H9 (cell line): ENCODE results near the gene AFAP1L2. TPM values are rescaled to one million over a fixed set of nuclear protein-coding genes. Genes with fewer than 3 reads are reported as not detected.

ENCODE experiments used
- DNase-seq: peaks from one replicate; pipeline ENCODE4 v3.0.0-alpha.2; 2017
- H2AFZ ChIP-seq: one replicate; pipeline ENCODE4 v1.6.1; 2013; ENCODE audit warnings: mild to moderate bottlenecking, low read length, control low read depth, moderate library complexity
- H2AK5ac ChIP-seq: 2 replicates; pipeline ENCODE4 v1.6.1; 2013; ENCODE audit warnings: low read length, control low read depth, mixed read lengths; ENCODE audit not compliant: insufficient read length
- H2BK120ac ChIP-seq: one replicate; pipeline ENCODE4 v1.6.1; 2013; ENCODE audit warnings: low read depth, mild to moderate bottlenecking, low read length, control low read depth, inconsistent platforms; ENCODE audit not compliant: poor library complexity, severe bottlenecking
- H2BK12ac ChIP-seq: 2 replicates; pipeline ENCODE4 v1.6.1; 2013; ENCODE audit warnings: low read length, control low read depth, mixed read lengths, low read depth; ENCODE audit not compliant: insufficient read length
- H2BK15ac ChIP-seq: 2 replicates; pipeline ENCODE4 v1.6.1; 2013; ENCODE audit warnings: low read depth, low read length, control low read depth
- H2BK20ac ChIP-seq: one replicate; pipeline ENCODE4 v1.6.1; 2013; ENCODE audit warnings: low read depth, mild to moderate bottlenecking, low read length, control low read depth, inconsistent platforms; ENCODE audit not compliant: poor library complexity, severe bottlenecking
- H2BK5ac ChIP-seq: 2 replicates; pipeline ENCODE4 v1.6.1; 2013; ENCODE audit warnings: low read length, control low read depth, mixed read lengths; ENCODE audit not compliant: insufficient read length
- H3K14ac ChIP-seq: 2 replicates; pipeline ENCODE4 v1.6.1; 2013; ENCODE audit warnings: low read length, control low read depth; ENCODE audit not compliant: insufficient read depth
- H3K18ac ChIP-seq: 2 replicates; pipeline ENCODE4 v1.6.1; 2013; ENCODE audit warnings: low read depth, mild to moderate bottlenecking, mixed read lengths, low read length, control low read depth; ENCODE audit not compliant: insufficient read length
- H3K23ac ChIP-seq: 2 replicates; pipeline ENCODE4 v1.6.1; 2013; ENCODE audit warnings: low read length, control low read depth, mixed read lengths, low read depth; ENCODE audit not compliant: insufficient read length
- H3K23me2 ChIP-seq: 2 replicates; pipeline ENCODE4 v1.6.1; 2013; ENCODE audit warnings: low read depth, mild to moderate bottlenecking, mixed read lengths, low read length, control low read depth; ENCODE audit not compliant: insufficient read length, poor library complexity, severe bottlenecking
- H3K27ac ChIP-seq: 2 replicates; pipeline ENCODE4 v1.5.1; 2013; ENCODE audit warnings: low read length, control low read depth, mixed read lengths, low read depth; ENCODE audit not compliant: insufficient read length
- H3K27me3 ChIP-seq: 2 replicates; pipeline ENCODE4 v1.6.1; 2013; ENCODE audit warnings: low read length, control low read depth, inconsistent platforms; ENCODE audit not compliant: insufficient read depth
- H3K4ac ChIP-seq: 2 replicates; pipeline ENCODE4 v1.6.1; 2013; ENCODE audit warnings: low read depth, mild to moderate bottlenecking, control low read depth, inconsistent platforms, low read length, moderate library complexity
- H3K4me1 ChIP-seq: 2 replicates; pipeline ENCODE4 v1.6.1; 2013; ENCODE audit warnings: low read length, control low read depth, inconsistent platforms; ENCODE audit not compliant: insufficient read depth
- H3K4me2 ChIP-seq: 2 replicates; pipeline ENCODE4 v1.6.1; 2013; ENCODE audit warnings: low read length, control low read depth, mixed read lengths; ENCODE audit not compliant: insufficient read length, insufficient read depth
- H3K56ac ChIP-seq: 2 replicates; pipeline ENCODE4 v1.6.1; 2013; ENCODE audit warnings: low read depth, mild to moderate bottlenecking, mixed read lengths, low read length, control low read depth; ENCODE audit not compliant: insufficient read length
- H3K79me1 ChIP-seq: 2 replicates; pipeline ENCODE4 v1.6.1; 2013; ENCODE audit warnings: low read depth, mild to moderate bottlenecking, moderate library complexity, low read length, control low read depth, inconsistent platforms; ENCODE audit not compliant: insufficient read depth, poor library complexity, severe bottlenecking
- H3K79me2 ChIP-seq: 2 replicates; pipeline ENCODE4 v1.6.1; 2013; ENCODE audit warnings: low read length, control low read depth, inconsistent platforms; ENCODE audit not compliant: insufficient read depth
- H3K9ac ChIP-seq: 2 replicates; pipeline ENCODE4 v1.6.1; 2013; ENCODE audit warnings: low read length, control low read depth, mixed read lengths; ENCODE audit not compliant: insufficient read length; ENCODE audit errors: extremely low read depth
- H3K9me3 ChIP-seq: one replicate; pipeline ENCODE4 v1.6.1; 2013; ENCODE audit warnings: low read depth, low read length, inconsistent platforms; ENCODE audit not compliant: control insufficient read depth
- H3T11ph ChIP-seq: one replicate; pipeline ENCODE4 v1.6.1; 2013; ENCODE audit warnings: mild to moderate bottlenecking, low read length, control low read depth, inconsistent platforms
- H4K20me1 ChIP-seq: one replicate; pipeline ENCODE4 v1.6.1; 2013; ENCODE audit not compliant: control insufficient read depth, insufficient read length, insufficient read depth
- H4K5ac ChIP-seq: 2 replicates; pipeline ENCODE4 v1.6.1; 2013; ENCODE audit warnings: low read depth, mild to moderate bottlenecking, mixed read lengths, low read length, control low read depth; ENCODE audit not compliant: insufficient read length
- H4K8ac ChIP-seq: replicated peaks from 2 replicates; pipeline ENCODE4 v1.6.1; 2013; ENCODE audit warnings: low read length, control low read depth, mixed read lengths, low read depth; ENCODE audit not compliant: insufficient read length
- H4K91ac ChIP-seq: 2 replicates; pipeline ENCODE4 v1.6.1; 2013; ENCODE audit warnings: low read depth, mild to moderate bottlenecking, moderate library complexity, mixed read lengths, low read length, control low read depth; ENCODE audit not compliant: insufficient read length
- H3K27ac Mint-ChIP-seq, 3 experiments: 2 replicates in 2 of 3; 3 replicates in 1 of 3; pipeline ENCODE4 v1.8.0; 2020 to 2021; ENCODE audit warnings: mixed read lengths in 3 of 3, mild to moderate bottlenecking in 1 of 3, moderate library complexity in 1 of 3
- H3K27me3 Mint-ChIP-seq: 2 replicates; pipeline ENCODE4 v1.8.0; 2021; ENCODE audit warnings: low read depth, mild to moderate bottlenecking, moderate library complexity, mixed read lengths
- H3K36me3 Mint-ChIP-seq, 3 experiments: 2 replicates in 2 of 3; 3 replicates in 1 of 3; pipeline ENCODE4 v1.8.0; 2020 to 2021; ENCODE audit warnings: low read depth in 3 of 3, mixed read lengths in 3 of 3; ENCODE audit not compliant: insufficient read depth in 1 of 3
- H3K4me1 Mint-ChIP-seq, 2 experiments: 2 replicates each; pipeline ENCODE4 v1.8.0; 2020; ENCODE audit warnings: mixed read lengths in 2 of 2
- H3K4me3 Mint-ChIP-seq, 2 experiments: 2 replicates in 1 of 2; 3 replicates in 1 of 2; pipeline ENCODE4 v1.8.0; 2020 to 2021; ENCODE audit warnings: mild to moderate bottlenecking in 2 of 2, mixed read lengths in 2 of 2, moderate library complexity in 1 of 2
- H3K9me3 Mint-ChIP-seq, 2 experiments: 2 replicates in 1 of 2; 3 replicates in 1 of 2; pipeline ENCODE4 v1.8.0; 2020; ENCODE audit warnings: mild to moderate bottlenecking in 2 of 2, mixed read lengths in 2 of 2, moderate library complexity in 1 of 2
- WGBS: extraction: QIAGEN DNeasy Blood & Tissue Kit; methylation state at CpG from one replicate; pipeline ENCODE4 v1.1.7; 2013; ENCODE audit warnings: missing lambda C conversion rate, low lambda C conversion rate, mixed read lengths; ENCODE audit not compliant: insufficient read length; ENCODE audit errors: extremely low coverage; 5-methylcytosine and 5-hydroxymethylcytosine counted together
- total RNA-seq: library from RNA; stranded (reverse); gene quantifications from 2 replicates; pipeline ENCODE4 v1.2.1, GENCODE V29; 2021
- TF ChIP-seq, protein P1 (sequence below): fragments of 200-600 bp; sonication (generic); conservative IDR thresholded peaks from 3 replicates; pipeline ENCODE4 v1.8.0; 2021; ENCODE audit warnings: antibody characterized with exemption, mild to moderate bottlenecking

The AFAP1L2 gene
- total RNA-seq, 1 experiment from 2014 or later: 0.77 TPM

GRCh38 chr10:114389426-114389825, 14.9 kb downstream of the AFAP1L2 start:
- Histone ChIP-seq H4K8ac (no peak overlapping the region), H3T11ph (no peak overlapping the region), H2BK120ac (no peak overlapping the region), H4K20me1 (no peaks in the 10 kb centered on the region), H2BK12ac (no peak overlapping the region), H3K79me2 (no peaks in the 10 kb centered on the region), H4K5ac (no peak overlapping the region), H3K4ac (no peak overlapping the region), H3K18ac (no peak overlapping the region), H3K27me3 (no peaks in the 10 kb centered on the region), H2AFZ (no peak overlapping the region), H2BK5ac (no peak overlapping the region), H3K23me2 (no peaks in the 10 kb centered on the region), H2AK5ac (no peak overlapping the region), H3K4me1 (peaks cover 3% of the 10 kb centered on the region; the same call in 1 of the 2 replicates), H3K9ac (no peak overlapping the region), H3K56ac (no peak overlapping the region), H3K27ac (no peak overlapping the region), H3K23ac (no peak overlapping the region), H3K79me1 (no peaks in the 10 kb centered on the region), H3K4me2 (no peak overlapping the region), H4K91ac (no peak overlapping the region), H3K9me3 (no peaks in the 10 kb centered on the region), H2BK15ac (no peak overlapping the region), H2BK20ac (no peak overlapping the region), H3K14ac (no peak overlapping the region)
- Mint-ChIP-seq H3K4me3 (no peak overlapping the region), H3K4me1 (peaks cover 17 to 28% of the 10 kb centered on the region in 2 experiments), H3K36me3 (no peaks in the 10 kb centered on the region), H3K27ac (no peak overlapping the region), H3K27me3 (peaks cover 13% of the 10 kb centered on the region), H3K9me3 (no peaks in the 10 kb centered on the region)
- TF ChIP-seq, protein P1, sequence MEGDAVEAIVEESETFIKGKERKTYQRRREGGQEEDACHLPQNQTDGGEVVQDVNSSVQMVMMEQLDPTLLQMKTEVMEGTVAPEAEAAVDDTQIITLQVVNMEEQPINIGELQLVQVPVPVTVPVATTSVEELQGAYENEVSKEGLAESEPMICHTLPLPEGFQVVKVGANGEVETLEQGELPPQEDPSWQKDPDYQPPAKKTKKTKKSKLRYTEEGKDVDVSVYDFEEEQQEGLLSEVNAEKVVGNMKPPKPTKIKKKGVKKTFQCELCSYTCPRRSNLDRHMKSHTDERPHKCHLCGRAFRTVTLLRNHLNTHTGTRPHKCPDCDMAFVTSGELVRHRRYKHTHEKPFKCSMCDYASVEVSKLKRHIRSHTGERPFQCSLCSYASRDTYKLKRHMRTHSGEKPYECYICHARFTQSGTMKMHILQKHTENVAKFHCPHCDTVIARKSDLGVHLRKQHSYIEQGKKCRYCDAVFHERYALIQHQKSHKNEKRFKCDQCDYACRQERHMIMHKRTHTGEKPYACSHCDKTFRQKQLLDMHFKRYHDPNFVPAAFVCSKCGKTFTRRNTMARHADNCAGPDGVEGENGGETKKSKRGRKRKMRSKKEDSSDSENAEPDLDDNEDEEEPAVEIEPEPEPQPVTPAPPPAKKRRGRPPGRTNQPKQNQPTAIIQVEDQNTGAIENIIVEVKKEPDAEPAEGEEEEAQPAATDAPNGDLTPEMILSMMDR: no peak
- no CpG with 5 or more reads among the region's 5 CpGs for whole genome bisulfite sequencing
- no peak for DNase-seq
